Measurements from ENCODE around the gene CXCL14. TPM values are rescaled to one million over a fixed set of nuclear protein-coding genes. Genes with fewer than 3 reads are reported as not detected.

CXCL14 gene
- total RNA-seq, 1 experiment from 2014 or later = not detected

GRCh38 chr5:135625061-135625460, 46.3 kb upstream of the CXCL14 start:
- Histone ChIP-seq H3K27me3 (ENCODE audit: insufficient read depth, low read length) (no peaks in the 10 kb centered on the region), H3K4me2 (ENCODE audit: low read length) (no peak overlapping the region), H2AFZ (ENCODE audit: low read depth, low read length, poor library complexity, severe bottlenecking) (no peak overlapping the region), H4K20me1 (ENCODE audit: insufficient read depth) (no peaks in the 10 kb centered on the region), H3K9me2 (ENCODE audit: insufficient read depth) (no peaks in the 10 kb centered on the region), H3K4me3 (replicated peaks in 1 of 2; ENCODE audit: low read depth in 1 of 2, low read length in 2 of 2) (no peak overlapping the region), H3K79me2 (ENCODE audit: insufficient read depth, low read length) (no peaks in the 10 kb centered on the region), H3K27ac (ENCODE audit: low read depth, low read length) (no peak overlapping the region), H3K9ac (ENCODE audit: low read length) (no peak overlapping the region), H3K9me3 (ENCODE audit: control insufficient read depth in 1 of 2, insufficient read depth in 1 of 2, low read depth in 1 of 2, low read length in 2 of 2) (no peaks in the 10 kb centered on the region), H3K4me1 (ENCODE audit: control insufficient read depth in 1 of 2, insufficient read depth in 2 of 2, low read length in 2 of 2) (no peaks in the 10 kb centered on the region), H3K36me3 (ENCODE audit: control insufficient read depth in 1 of 2, insufficient read depth in 2 of 2, low read length in 2 of 2) (no peaks in the 10 kb centered on the region)
- ATAC-seq (no peak), DNase-seq (ENCODE audit: low read depth, low spot score) (no peak)
- TF ChIP-seq ZFX (IDR thresholded peaks at IDR 0.05) (no peak), EZH2 (IDR thresholded peaks at IDR 0.05) (no peak), POLR2AphosphoS5 (IDR thresholded peaks at IDR 0.05; ENCODE audit: low read depth, low read length) (no peak), EGR1 (IDR thresholded peaks at IDR 0.05; ENCODE audit: low read depth) (no peak), SP1 (IDR thresholded peaks at IDR 0.05; ENCODE audit: low read depth) (no peak), FOSL1 (IDR thresholded peaks at IDR 0.05; ENCODE audit: low read depth) (no peak), ELF1 (IDR thresholded peaks at IDR 0.05; ENCODE audit: borderline replicate concordance, low read depth) (no peak), SRF (IDR thresholded peaks at IDR 0.05; ENCODE audit: low read depth) (no peak), JUND (IDR thresholded peaks at IDR 0.05) (no peak), RAD21 (IDR thresholded peaks at IDR 0.05; ENCODE audit: low read depth) (no peak), YY1 (IDR thresholded peaks at IDR 0.05; ENCODE audit: extremely low read depth, insufficient replicate concordance, low read depth, low read length) (no peak), MAX (IDR thresholded peaks at IDR 0.05) (no peak)
- intact Hi-C loops (cut with micrococcal nuclease) = no loop called here
- BruUV-seq (replicated peaks) = no TSS peak
- ChIA-PET RAD21 (ENCODE audit: low non-redundant PET in 1 of 2, low total read pairs in 2 of 2, uncharacterized antibody in 2 of 2, unreplicated experiment in 2 of 2) (no interaction called here), CTCF (no interaction called here), POLR2A (no interaction called here)

GRCh38 chr5:135623186-135623715, 44.5 kb upstream of the CXCL14 start:
- Histone ChIP-seq H3K4me3 (replicated peaks in 1 of 2; ENCODE audit: low read depth in 1 of 2, low read length in 2 of 2) (no peak overlapping the region), H3K27me3 (ENCODE audit: insufficient read depth, low read length) (no peaks in the 10 kb centered on the region), H3K9me3 (ENCODE audit: control insufficient read depth in 1 of 2, insufficient read depth in 1 of 2, low read depth in 1 of 2, low read length in 2 of 2) (no peaks in the 10 kb centered on the region), H3K4me1 (ENCODE audit: control insufficient read depth in 1 of 2, insufficient read depth in 2 of 2, low read length in 2 of 2) (no peaks in the 10 kb centered on the region), H2AFZ (ENCODE audit: low read depth, low read length, poor library complexity, severe bottlenecking) (no peak overlapping the region), H4K20me1 (ENCODE audit: insufficient read depth) (no peaks in the 10 kb centered on the region), H3K4me2 (ENCODE audit: low read length) (no peak overlapping the region), H3K27ac (ENCODE audit: low read depth, low read length) (no peak overlapping the region), H3K79me2 (ENCODE audit: insufficient read depth, low read length) (no peaks in the 10 kb centered on the region), H3K36me3 (ENCODE audit: control insufficient read depth in 1 of 2, insufficient read depth in 2 of 2, low read length in 2 of 2) (no peaks in the 10 kb centered on the region), H3K9ac (ENCODE audit: low read length) (no peak overlapping the region), H3K9me2 (ENCODE audit: insufficient read depth) (no peaks in the 10 kb centered on the region)
- BruUV-seq (replicated peaks) = no TSS peak
- intact Hi-C loops (cut with micrococcal nuclease) = no loop called here
- ATAC-seq (no peak), DNase-seq (ENCODE audit: low read depth, low spot score) (no peak)
- CTCF ChIA-PET = interaction anchor here (2.1 kb wide), 1 partner anchor 57 kb away, joined by 9 read pairs; no protein-coding TSS in a partner anchor
- RAD21 ChIA-PET (ENCODE audit: low non-redundant PET in 1 of 2, low total read pairs in 2 of 2, uncharacterized antibody in 2 of 2, unreplicated experiment in 2 of 2) = no interaction called here
- TF ChIP-seq SP1 (IDR thresholded peaks at IDR 0.05; ENCODE audit: low read depth) = no peak
- POLR2A ChIA-PET = no interaction called here
